ENCODE data around the gene KLC1.

- TF ChIP-seq REST (IDR thresholded peaks at IDR 0.05; ENCODE audit: insufficient read depth in 1 of 2, low read depth in 2 of 2, low read length in 2 of 2) (no peak), POLR2AphosphoS5 (IDR thresholded peaks at IDR 0.05; ENCODE audit: low read depth, low read length) (no peak)
Observed at GRCh38 chr14:103607822-103608221, 21.2 kb upstream of the KLC1 start.
